Hepatocyte (in vitro differentiated cells): ENCODE measurements around the gene CEBPB.

Experiments used
- CTCF ChIP-seq: fragments of 200-600 bp; sonication (generic); IDR thresholded peaks from 2 replicates; pipeline ENCODE4 v1.5.1; 2016; ENCODE audit warnings: antibody characterized with exemption, mild to moderate bottlenecking; ENCODE audit not compliant: poor library complexity
- EZH2 ChIP-seq: fragments of 200-600 bp; sonication (generic); IDR thresholded peaks from 2 replicates; pipeline ENCODE4 v1.6.1; 2016; ENCODE audit warnings: antibody characterized with exemption, mild to moderate bottlenecking, borderline replicate concordance
- EZH2phosphoT487 ChIP-seq: fragments of 200-600 bp; sonication (generic); IDR thresholded peaks from one replicate; pipeline ENCODE4 v1.6.1; 2018; ENCODE audit warnings: antibody characterized with exemption, mild to moderate bottlenecking, low read depth, moderate library complexity; ENCODE audit not compliant: unreplicated experiment, severe bottlenecking

GRCh38 chr20:50193836-50194421 lies 3.3 kb downstream of the CEBPB start:
- no peak for TF ChIP-seq CTCF
- no peak for TF ChIP-seq EZH2
- no peak for TF ChIP-seq EZH2phosphoT487
